HG03469 (cell line): ENCODE data around the gene NFIA.
"Not testable (repeated sequence)": the region's sequence is repeated elsewhere in the genome, so short reads cannot be mapped to it uniquely, and the experiment has no call there.

ENCODE experiments used
- ATAC-seq: cut with Tn5 transposase; IDR thresholded peaks from one replicate; pipeline ENCODE4 v1.9.1; 2021; ENCODE audit warnings: mild to moderate bottlenecking, moderate library complexity, moderate number of reproducible peaks; ENCODE audit not compliant: unreplicated experiment

NFIA gene

DNA sequence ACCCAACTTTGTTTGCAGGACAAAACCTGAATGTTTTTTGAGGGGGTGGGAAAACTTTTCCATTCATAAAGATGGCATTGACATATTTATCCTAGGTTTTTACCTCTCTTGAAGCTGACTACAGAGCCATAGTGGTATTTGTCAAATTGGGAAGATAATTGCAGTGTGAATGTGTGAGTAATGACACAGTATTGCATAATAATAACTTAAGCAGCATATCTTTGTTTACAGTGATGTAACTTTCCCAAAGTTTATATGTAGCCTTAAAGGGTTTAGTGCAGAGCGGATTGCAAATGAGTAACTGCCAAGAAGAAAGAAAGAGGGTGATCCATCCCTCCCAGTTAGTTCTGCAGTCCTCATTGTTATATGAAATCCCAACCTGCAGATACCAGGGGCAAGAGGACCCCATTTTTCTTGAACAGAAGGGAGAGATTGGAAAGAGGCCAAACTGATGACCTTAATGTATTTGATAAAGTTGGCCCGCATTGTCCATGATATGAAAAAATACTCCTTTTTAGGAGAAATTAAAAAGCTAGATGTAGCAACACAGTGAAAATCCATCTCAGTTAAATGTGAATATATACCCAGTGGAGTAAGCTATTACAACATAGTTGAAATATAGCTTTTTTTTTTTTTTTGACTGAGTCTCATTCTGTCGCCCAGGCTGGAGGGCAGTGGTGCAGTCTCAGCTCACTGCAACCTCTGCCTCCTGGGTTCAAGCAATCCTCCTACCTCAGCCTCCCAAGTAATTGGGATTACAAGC is 23.7 kb upstream of the NFIA start:
- no peak for ATAC-seq

DNA sequence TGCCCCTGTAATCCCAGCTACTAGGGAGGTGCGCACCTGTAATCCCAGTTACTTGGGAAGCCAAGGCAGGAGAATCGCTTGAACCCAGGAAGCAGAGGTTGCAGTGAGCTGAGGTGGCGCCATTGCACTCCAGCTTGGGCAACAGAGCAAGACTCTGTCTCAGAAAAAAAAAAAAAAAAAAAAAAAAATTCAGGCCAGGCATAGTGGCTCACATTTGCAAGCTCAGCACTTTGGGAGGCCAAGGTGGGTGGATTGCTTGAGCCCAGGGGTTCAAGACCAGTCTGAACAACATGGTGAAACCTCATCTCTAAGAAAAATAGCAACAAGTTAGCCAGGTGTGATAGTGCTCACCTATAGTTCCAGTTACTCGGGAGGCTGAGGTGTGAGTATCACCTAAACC is 20.8 kb upstream of the NFIA start:
- ATAC-seq, result not testable (repeated sequence)

DNA sequence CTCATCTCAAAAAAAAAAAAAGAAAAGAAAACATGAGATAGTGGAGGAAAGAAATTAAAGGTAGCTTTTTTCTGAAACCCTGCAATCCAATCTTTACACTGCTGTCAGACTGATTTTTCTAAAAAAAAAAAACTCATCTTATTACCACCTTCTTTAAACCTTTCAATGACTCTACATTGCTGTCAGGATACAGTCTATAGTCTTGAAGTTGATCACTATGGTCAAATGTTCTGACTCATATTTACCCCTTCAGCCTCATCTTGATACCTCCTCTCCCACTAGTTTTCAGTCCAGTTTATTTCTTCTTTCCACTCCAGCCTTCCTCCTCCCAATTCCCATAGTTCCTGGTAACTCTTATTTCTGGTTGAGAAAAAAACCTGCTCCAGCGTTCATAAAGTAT is 17.7 kb upstream of the NFIA start:
- no peak for ATAC-seq

DNA sequence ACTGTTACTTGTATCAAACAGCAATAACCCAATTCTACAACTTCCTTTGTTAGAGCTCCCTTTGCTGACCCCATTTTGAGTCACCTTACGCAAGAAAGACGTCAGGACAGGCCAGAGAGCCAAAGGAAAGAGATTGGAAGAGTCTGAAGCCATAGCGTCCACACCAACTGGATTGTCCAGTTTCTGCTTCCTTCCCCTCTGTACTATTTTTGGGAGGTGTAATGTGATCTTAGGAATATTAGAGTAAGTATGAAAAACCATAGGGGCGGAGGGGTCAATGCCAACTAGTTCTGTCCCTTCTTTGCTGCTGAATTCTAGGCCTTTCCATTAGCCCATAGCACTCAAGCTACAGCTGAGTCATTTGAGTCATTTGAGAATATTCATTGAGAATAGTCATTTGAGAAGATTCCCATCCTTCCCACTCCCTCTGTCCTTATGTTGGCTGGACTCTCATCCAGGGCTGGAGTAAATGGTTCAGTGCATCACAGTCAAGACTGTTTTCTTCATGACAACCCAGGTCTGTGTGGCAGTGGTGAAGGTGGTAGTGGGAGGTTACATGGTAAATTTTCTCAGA is 14.8 kb upstream of the NFIA start:
- no peak for ATAC-seq

DNA sequence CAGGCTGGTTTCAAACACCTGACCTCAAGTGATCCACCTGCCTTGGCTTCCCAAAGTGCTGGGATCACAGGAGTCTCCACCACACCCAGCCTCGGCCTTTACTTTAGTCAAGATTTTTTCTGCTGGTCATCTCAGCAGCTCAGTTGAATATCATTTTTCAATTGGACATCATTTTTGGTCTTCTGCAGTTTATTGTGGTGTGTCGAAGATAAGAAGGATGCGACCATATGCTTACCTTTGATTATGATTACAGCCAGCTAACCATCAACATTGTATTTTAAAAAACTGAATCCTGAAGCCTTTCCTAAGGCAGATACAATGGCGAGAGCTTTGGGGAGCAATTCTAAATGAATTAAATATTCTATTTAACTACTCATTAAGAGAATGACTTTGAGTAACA is 12.3 kb upstream of the NFIA start:
- no peak for ATAC-seq

DNA sequence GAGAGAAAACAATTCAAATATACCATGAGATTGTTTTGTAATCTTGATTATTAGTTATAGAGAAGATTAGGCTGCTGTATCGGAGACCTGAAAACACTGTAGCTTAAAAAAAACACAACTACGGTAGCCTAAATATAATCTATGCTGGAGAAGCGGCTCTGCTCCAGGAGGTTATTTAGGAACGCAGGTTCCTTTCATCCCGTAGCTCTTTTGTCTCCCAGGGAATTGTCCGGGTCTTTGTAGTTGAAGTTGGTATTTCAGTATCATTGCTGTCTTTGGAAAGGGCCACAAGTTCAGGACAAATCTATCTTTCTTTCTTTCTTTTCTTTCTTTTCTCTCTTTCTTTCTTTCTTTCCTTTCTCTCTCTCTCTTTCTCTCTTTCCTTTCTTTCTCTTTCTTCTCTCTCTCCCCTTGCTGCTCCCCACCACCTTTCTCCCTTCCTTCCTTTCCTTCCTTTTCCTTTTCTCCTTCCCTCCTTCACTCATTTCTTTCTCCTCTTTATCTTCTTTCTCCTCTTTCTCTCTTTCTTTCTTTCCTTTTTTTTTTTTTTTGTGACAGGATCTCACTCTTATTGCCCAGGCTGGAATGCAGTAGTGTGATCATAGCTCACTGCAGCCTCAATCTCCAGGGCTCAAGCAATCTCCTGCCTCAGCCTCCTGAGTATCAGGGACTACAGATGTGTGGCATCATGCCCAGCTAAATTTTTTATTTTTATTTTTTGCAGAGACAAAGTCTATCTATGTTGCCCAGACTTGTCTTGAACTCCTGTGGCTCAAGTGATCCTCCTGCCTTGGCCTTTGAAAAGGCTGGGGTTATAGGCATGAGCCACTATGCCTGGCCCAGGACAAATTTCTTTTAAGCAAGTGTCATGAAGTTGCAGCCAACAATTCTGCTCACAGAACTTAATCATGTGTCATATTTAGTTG is 10.9 kb upstream of the NFIA start:
- ATAC-seq, result no peak

DNA sequence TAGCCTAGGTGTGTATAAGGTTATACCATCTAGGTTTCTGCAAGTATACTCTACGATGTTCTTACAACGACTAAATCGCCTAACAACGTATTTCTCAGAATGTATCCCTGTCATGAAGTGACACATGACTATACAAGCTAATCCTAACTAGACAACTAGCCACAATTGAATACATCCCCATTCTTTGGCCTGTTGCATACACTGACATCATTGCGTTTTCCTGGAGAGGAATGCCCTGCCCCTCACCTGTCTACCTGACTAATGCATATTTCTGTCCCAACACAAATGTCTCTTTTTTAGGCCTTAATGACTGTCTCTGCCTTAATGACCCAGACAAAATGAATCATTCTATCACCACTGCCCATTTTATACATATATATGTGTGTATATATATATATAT is 8.5 kb upstream of the NFIA start:
- no peak for ATAC-seq

DNA sequence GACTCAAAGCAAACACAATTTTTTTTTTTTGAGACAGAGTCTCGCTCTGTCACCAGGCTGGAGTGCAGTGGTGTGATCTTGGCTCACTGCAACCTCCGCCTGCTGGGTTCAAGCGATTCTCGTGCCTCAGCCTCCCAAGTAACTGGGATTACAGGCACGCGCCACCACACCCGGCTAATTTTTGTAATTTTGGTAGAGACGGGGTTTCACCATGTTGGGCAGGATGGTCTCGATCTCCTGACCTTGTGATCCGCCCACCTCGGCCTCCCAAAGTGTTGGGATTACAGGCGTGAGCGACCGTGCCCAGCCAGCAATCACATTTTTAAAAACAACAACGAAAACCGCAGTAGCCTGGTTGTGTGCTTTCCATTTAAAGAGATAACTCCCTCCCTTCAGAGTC is 6.5 kb upstream of the NFIA start:
- ATAC-seq, result not testable (repeated sequence)

DNA sequence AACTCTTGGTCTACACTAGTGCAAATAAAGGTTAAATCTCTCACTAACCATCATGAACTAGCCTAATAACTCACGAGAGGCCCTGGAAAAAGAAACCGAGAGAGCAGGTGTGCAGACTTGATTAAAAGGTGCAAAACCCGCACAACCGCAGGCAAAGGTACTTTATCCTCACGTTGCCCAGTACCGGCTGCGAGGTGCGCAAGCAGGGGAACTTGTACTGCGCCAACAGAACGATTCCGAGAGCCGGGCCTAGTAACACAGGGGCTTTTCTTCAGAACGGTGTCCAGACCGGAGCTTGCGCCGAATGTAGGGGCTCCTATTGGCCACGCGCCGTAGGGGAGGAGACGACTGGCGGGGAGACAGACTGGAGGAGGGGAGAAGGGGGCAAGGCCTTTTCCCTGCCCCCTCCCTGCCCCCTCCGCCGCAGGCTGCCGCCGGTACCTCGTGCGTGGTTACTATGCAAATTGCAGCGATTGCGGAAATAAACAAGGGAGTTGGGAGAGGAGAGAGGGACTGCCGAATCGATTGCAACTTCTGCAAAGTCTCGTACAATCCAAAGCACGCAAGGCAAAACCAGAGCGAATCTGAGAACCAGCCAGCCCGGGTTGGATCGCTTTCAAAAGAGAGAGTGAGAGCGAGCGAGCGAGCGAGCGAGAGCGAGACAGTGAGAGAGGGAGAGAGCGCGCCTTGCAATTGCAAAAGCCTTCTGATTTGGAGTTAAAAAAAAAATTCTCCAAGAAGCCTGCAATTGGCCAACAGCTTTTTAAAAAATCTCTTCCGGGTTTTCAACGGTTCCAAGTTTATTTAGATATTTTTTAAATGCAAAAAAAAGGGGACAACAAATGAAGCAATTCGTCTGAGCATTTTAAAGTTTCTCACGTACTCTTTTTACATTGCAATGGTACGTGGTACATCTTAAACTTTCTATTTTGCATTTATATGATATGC is 5.4 kb upstream of the NFIA start:
- peak; percentile 61 for ATAC-seq

DNA sequence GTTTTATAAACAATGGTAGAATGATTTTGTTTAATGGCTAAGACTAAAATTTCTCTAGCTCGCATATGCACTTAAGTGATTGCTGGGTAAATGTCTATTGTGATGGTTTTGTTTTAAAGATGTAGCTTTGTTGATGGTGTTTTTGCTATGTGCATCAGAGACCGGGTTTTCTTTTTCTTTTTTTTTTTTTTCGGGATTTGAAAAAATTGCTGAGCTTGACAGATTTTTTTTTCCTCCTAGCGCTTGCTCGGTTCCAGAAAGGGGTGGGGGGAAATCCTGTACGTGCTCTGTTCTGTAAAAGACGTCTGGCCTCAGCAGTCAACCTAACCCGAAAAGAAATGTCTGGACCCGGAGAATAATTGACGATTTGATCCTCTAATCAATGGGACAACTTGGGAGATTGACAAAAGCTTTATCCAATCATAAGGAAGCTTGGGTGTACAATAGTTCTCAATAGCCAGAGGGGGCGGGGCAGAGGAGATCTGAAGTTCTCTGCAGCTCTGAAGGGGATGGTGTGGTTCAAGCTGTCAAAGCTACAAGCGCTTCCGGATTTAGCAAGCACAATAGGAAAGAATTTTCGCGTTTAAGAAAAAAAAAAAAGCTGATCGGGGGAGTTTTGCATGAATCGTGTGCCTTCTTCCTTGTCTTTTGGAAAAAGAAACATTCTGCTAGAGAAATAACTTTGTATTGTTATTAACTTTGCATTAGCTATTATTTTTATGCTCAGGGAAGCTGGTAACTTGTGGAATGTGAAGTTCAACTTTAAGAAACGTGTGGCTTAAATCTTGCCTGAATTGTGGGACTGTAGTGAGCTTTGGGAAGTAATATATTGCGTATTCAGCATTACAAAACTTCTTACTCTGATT is 4.5 kb upstream of the NFIA start:
- peak; percentile 41 for ATAC-seq

DNA sequence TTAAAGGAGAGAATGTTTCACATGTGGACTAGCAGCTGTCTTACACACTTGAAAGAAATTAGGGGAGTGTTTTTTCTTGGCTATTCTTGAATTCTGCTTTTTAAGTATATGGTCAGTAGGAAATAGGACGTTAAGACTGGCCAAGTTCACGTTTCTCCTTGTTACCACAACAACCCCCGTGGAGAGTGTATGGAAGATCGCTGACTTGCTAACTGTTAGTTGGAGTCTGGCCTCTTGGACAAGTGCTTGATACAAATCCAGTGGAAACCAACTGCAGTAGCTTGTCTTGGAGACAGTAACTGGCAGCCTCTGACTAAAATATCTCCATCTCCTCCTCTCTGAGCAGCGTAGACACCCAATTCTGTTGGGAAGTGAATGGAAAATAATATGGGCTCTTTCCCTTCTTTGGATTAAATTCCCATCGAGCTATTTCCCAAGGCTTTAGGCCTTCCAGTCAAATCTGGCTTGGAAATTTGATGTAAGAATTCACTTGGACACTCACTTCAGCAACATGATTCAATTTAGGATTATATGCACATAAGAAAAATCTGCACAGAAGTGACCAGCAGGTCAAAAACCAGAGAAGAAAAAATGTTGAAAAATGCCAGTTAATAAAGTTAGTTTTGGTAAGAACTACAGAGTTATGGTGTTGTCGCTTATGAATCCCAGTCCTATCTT is 3.6 kb upstream of the NFIA start:
- ATAC-seq, result no peak

DNA sequence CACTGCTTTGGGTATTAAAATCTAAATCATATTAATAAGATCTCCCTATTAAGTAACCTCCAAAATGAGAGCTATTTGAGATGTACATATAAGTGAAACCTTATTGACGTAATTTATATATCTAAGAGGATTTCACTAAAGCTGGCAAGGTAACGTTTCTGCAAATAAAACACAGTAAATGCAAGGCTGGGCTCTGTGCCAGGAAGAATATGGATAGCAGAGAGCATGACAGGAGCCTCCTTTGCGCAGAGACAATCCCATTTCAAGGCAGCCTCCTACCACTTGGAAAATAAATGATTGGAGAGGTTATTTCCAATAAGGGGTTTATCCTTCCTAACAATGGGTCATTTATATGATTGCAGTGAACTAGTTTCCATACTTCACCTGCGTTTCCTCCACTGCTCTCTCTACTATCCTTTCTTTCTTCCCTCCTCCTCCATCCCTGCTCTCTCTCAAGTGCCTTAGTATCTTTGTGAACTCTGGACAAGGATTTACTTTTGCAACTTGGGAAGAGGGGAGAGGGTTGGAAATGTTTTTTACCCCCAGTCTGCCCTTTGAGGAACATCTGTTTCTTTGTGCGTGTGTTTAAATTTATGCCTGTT is 3.0 kb upstream of the NFIA start:
- ATAC-seq, result no peak

DNA sequence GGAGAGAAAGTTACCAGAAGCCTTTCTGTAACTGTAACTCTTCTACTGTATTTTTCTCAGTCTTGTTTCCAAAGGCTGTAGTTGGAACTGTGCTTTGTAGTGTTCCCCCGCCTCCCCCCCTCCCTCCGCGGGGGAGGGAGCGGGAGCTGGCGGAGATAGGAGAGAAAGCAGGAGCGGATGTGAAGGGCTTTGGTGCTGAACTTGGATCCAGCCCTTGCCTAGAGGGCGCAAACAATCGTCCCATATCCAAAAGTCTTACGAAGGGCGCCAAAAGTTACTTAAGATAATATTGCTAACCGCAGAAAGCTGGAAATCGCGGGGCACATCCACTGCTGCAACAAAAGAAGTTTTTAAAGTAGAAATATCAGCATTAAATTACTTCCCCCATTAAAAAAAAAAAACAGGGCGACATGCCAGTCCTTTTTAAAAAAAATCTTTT is 2.4 kb upstream of the NFIA start:
- ATAC-seq, result no peak

DNA sequence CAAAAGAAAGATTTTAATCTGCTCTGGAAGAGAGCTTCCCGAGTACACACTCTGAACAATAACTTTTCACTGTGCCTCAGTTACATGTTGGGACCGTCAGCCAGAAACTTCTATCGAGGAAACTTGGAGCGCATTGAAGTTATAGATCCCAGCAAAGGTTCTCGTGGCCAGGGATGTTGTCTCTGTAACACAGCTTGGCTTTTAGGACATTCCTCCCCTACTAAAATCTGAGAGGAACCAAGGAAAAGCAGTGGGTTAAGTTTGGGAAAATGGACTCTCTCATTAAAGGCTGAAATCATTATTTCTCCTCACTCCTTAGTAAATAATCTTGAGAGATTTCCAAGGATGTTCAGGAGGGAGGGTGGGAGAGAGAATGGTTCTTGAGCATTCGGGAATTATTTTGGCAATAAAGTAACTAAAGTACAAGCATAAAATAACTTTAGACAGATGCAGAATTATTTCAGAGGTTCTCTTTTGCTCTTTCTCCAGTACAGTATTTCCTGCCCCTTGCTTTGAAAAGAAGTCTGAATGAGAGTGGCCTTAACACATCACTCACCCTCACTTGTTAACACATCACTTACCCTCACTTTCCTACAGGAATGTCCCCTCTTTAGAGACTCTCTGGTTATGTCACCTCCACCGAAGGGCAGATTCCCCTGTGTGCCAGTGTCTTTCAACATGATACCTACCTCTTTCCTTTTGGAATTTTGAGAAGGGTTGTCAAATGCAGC is 1.8 kb upstream of the NFIA start:
- ATAC-seq, result no peak

DNA sequence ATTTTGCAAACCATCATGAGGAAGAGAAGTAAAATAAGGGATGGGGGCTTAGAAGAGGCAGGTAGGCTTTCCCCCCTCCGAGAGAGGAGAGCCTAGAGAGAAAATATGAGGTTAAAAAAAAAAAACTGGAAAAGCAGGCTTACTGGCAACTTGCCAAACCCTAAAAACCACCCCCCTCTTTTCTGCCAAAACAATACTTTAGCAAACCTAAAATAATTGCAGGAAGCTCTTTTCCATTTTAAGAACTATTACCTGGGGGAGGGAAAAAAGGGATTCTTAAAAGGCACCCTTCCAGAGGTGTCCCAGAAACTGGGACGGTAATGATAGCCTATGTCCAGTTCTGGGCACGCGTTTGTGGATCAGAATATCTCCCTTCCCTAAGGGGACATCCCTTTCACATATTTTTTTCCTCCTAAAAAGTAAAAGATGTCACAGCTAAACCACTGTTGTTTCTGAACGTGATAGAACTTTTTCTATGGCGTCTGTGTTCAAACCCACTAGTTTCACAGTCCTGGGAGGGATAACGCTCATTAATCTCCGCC is 1.1 kb upstream of the NFIA start:
- ATAC-seq, result no peak

DNA sequence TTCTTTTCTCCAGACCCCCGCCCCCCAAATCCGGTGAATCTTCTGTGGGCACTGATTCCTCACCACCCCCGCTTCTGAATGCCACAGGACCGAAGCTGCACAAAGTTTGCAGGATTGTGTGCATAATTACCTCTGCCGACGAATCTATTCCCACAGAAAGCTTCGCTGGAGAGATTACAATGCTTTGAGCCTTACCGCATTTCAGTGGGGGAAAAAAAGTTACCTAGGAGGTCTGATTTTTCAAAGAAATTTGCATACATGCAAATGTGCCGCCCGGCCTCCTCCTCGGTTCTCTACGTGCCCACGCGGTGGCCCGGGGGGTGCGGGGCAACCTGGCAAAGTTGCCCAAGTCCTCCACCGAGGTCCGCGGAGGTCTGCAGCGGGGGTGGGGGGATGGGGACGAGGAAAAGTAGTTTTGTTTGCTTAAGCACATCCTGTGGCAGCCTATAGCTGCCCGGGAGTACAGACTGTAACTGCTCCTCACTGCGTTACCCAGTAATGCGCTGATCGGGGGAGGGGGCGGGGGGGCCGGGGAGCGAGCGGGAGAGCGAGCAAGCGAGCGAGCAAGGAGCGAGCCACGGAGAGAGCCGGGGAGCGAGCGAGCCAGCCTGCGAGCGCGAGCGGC is 563 bp upstream of the NFIA start:
- ATAC-seq, result no peak
